Neural progenitor cell (in vitro differentiated cells): ENCODE measurements around the gene MRPS22. TPM values are rescaled to one million over a fixed set of nuclear protein-coding genes. Genes with fewer than 3 reads are reported as not detected.

ENCODE experiments used
- DNase-seq: peaks from one replicate; pipeline ENCODE4 v3.0.0-alpha.2; 2016; ENCODE audit warnings: low spot score
- H2AFZ ChIP-seq: fragments of 200-600 bp; sonication (generic); replicated peaks from 2 replicates; pipeline ENCODE4 v1.6.1; 2016; ENCODE audit warnings: antibody characterized with exemption
- H3F3A ChIP-seq: fragments of 200-600 bp; sonication (generic); 2 replicates; pipeline ENCODE4 v1.6.1; 2016; ENCODE audit warnings: antibody characterized with exemption, low read depth
- H3K27ac ChIP-seq: fragments of 200-600 bp; sonication (generic); 2 replicates; pipeline ENCODE4 v1.5.1; 2016; ENCODE audit warnings: mild to moderate bottlenecking
- H3K27me3 ChIP-seq: fragments of 200-600 bp; sonication (generic); 2 replicates; pipeline ENCODE4 v1.6.1; 2016; ENCODE audit warnings: mild to moderate bottlenecking, moderate library complexity
- H3K36me3 ChIP-seq: fragments of 200-600 bp; sonication (generic); 2 replicates; pipeline ENCODE4 v1.5.1; 2016
- H3K4me1 ChIP-seq: fragments of 200-600 bp; sonication (generic); 2 replicates; pipeline ENCODE4 v1.6.1; 2016; ENCODE audit warnings: mixed run types
- H3K4me2 ChIP-seq: fragments of 200-600 bp; sonication (generic); 2 replicates; pipeline ENCODE4 v1.6.1; 2016
- H3K4me3 ChIP-seq: fragments of 200-600 bp; sonication (generic); 2 replicates; pipeline ENCODE4 v1.5.1; 2016
- H3K79me2 ChIP-seq: fragments of 200-600 bp; sonication (generic); 2 replicates; pipeline ENCODE4 v1.6.1; 2016; ENCODE audit warnings: low read depth
- H3K9ac ChIP-seq: fragments of 200-600 bp; sonication (generic); 2 replicates; pipeline ENCODE4 v1.6.1; 2016
- H3K9me3 ChIP-seq: fragments of 200-600 bp; sonication (generic); 2 replicates; pipeline ENCODE4 v1.5.1; 2016; ENCODE audit warnings: low read depth
- H4K20me1 ChIP-seq: fragments of 200-600 bp; sonication (generic); 2 replicates; pipeline ENCODE4 v1.6.1; 2016; ENCODE audit warnings: low read depth
- H3K27ac Mint-ChIP-seq: 3 replicates; pipeline ENCODE4 v1.8.0; 2021; ENCODE audit warnings: mixed read lengths
- H3K27me3 Mint-ChIP-seq: 2 replicates; pipeline ENCODE4 v1.8.0; 2022; ENCODE audit warnings: low read depth, mild to moderate bottlenecking, inconsistent platforms, moderate library complexity, mixed read lengths; ENCODE audit not compliant: insufficient read depth
- H3K36me3 Mint-ChIP-seq: 3 replicates; pipeline ENCODE4 v1.8.0; 2021; ENCODE audit warnings: mixed read lengths
- H3K4me1 Mint-ChIP-seq: 3 replicates; pipeline ENCODE4 v1.8.0; 2021; ENCODE audit warnings: mixed read lengths
- H3K4me3 Mint-ChIP-seq: 3 replicates; pipeline ENCODE4 v1.8.0; 2021; ENCODE audit warnings: mild to moderate bottlenecking, moderate library complexity, mixed read lengths
- H3K9me3 Mint-ChIP-seq: 3 replicates; pipeline ENCODE4 v1.8.0; 2020; ENCODE audit warnings: mixed read lengths
- CTCF ChIP-seq: fragments of 200-600 bp; sonication (generic); IDR thresholded peaks from 2 replicates; pipeline ENCODE4 v1.5.1; 2017; ENCODE audit warnings: antibody characterized with exemption, mild to moderate bottlenecking
- EZH2 ChIP-seq: fragments of 200-600 bp; sonication (generic); IDR thresholded peaks from 2 replicates; pipeline ENCODE4 v1.6.1; 2017; ENCODE audit warnings: antibody characterized with exemption, mild to moderate bottlenecking, moderate library complexity
- EZH2phosphoT487 ChIP-seq: fragments of 200-600 bp; sonication (generic); IDR thresholded peaks from 2 replicates; pipeline ENCODE4 v1.6.1; 2017; ENCODE audit warnings: antibody characterized with exemption
- total RNA-seq: library from RNA; depleted of rRNA; stranded (reverse); fragments of >200 nt; gene quantifications from 2 replicates; pipeline ENCODE4 v1.2.3, GENCODE V29; 2015; ENCODE audit warnings: low replicate concordance

The MRPS22 gene
- total RNA-seq, 1 donor from 2014 or later: 85.8 TPM

- Histone ChIP-seq H3K36me3 (no peaks in the 10 kb centered on the region), H3K79me2 (no peaks in the 10 kb centered on the region), H3K4me3 (no peak overlapping the region), H2AFZ (peak overlapping the region; percentile 90), H3K4me1 (no peaks in the 10 kb centered on the region), H3K27me3 (no peaks in the 10 kb centered on the region), H3K27ac (no peak overlapping the region), H3K4me2 (no peak overlapping the region), H3F3A (no peaks in the 10 kb centered on the region), H3K9me3 (no peaks in the 10 kb centered on the region), H3K9ac (no peak overlapping the region), H4K20me1 (no peaks in the 10 kb centered on the region)
- no peak overlapping the region for H3K4me3 Mint-ChIP-seq
- TF ChIP-seq EZH2: no peak
- TF ChIP-seq CTCF: no peak
- TF ChIP-seq EZH2phosphoT487: no peak
- H3K4me1 Mint-ChIP-seq: peaks cover 13% of the 10 kb centered on the region
- no peak for DNase-seq
- peaks cover 10% of the 10 kb centered on the region for H3K27me3 Mint-ChIP-seq
- H3K27ac Mint-ChIP-seq: peak overlapping the region; percentile 59
- no peaks in the 10 kb centered on the region for H3K36me3 Mint-ChIP-seq
- no peaks in the 10 kb centered on the region for H3K9me3 Mint-ChIP-seq
Observed at GRCh38 chr3:139320551-139321309, 23.1 kb upstream of the MRPS22 start.

- Mint-ChIP-seq H3K9me3 (no peaks in the 10 kb centered on the region), H3K36me3 (no peaks in the 10 kb centered on the region), H3K27ac (no peak overlapping the region), H3K27me3 (peaks cover 10% of the 10 kb centered on the region), H3K4me3 (no peak overlapping the region), H3K4me1 (peaks cover 11% of the 10 kb centered on the region)
- Histone ChIP-seq H3K27me3 (peaks cover 1% of the 10 kb centered on the region), H3F3A (no peaks in the 10 kb centered on the region), H3K9ac (no peak overlapping the region), H4K20me1 (no peaks in the 10 kb centered on the region), H2AFZ (no peak overlapping the region), H3K27ac (no peak overlapping the region), H3K9me3 (no peaks in the 10 kb centered on the region), H3K4me2 (no peak overlapping the region), H3K79me2 (no peaks in the 10 kb centered on the region), H3K4me3 (no peak overlapping the region), H3K36me3 (no peaks in the 10 kb centered on the region), H3K4me1 (no peaks in the 10 kb centered on the region)
- DNase-seq: no peak
- TF ChIP-seq CTCF (no peak), EZH2phosphoT487 (no peak), EZH2 (no peak)
Observed at GRCh38 chr3:139322346-139322745, 21.5 kb upstream of the MRPS22 start.

GRCh38 chr3:139323146-139323545 lies 20.7 kb upstream of the MRPS22 start:
- Histone ChIP-seq H3K9me3 (no peaks in the 10 kb centered on the region), H3K36me3 (no peaks in the 10 kb centered on the region), H3K79me2 (no peaks in the 10 kb centered on the region), H3K9ac (no peak overlapping the region), H3F3A (no peaks in the 10 kb centered on the region), H3K4me3 (no peak overlapping the region), H3K4me2 (no peak overlapping the region), H3K4me1 (no peaks in the 10 kb centered on the region), H3K27ac (no peak overlapping the region), H4K20me1 (no peaks in the 10 kb centered on the region), H2AFZ (no peak overlapping the region), H3K27me3 (peaks cover 9% of the 10 kb centered on the region)
- H3K36me3 Mint-ChIP-seq: no peaks in the 10 kb centered on the region
- no peaks in the 10 kb centered on the region for H3K9me3 Mint-ChIP-seq
- DNase-seq: no peak
- no peak overlapping the region for H3K4me3 Mint-ChIP-seq
- H3K27me3 Mint-ChIP-seq: peaks cover 11% of the 10 kb centered on the region
- peaks cover 9% of the 10 kb centered on the region for H3K4me1 Mint-ChIP-seq
- H3K27ac Mint-ChIP-seq: no peak overlapping the region
- TF ChIP-seq CTCF: no peak
- TF ChIP-seq EZH2phosphoT487: no peak
- no peak for TF ChIP-seq EZH2
